Nephron progenitor cell (in vitro differentiated cells): Measurements from ENCODE around the gene COQ10B.
A peak's percentile ranks its signal among the peaks of the same experiment; 100 is the strongest.

Source experiments
- DNase-seq: peaks from one replicate; pipeline ENCODE4 v3.0.0; 2021
- H3K27ac Mint-ChIP-seq: 2 replicates; pipeline ENCODE4 v1.8.0; 2021; ENCODE audit warnings: mild to moderate bottlenecking, moderate library complexity, mixed read lengths
- H3K27me3 Mint-ChIP-seq: 2 replicates; pipeline ENCODE4 v1.8.0; 2021; ENCODE audit warnings: mild to moderate bottlenecking, low read depth, mixed read lengths; ENCODE audit not compliant: poor library complexity
- H3K36me3 Mint-ChIP-seq: 2 replicates; pipeline ENCODE4 v1.8.0; 2021; ENCODE audit warnings: low read depth, mixed read lengths
- H3K4me1 Mint-ChIP-seq: 2 replicates; pipeline ENCODE4 v1.8.0; 2021; ENCODE audit warnings: mixed read lengths
- H3K4me3 Mint-ChIP-seq: 2 replicates; pipeline ENCODE4 v1.8.0; 2021; ENCODE audit warnings: mild to moderate bottlenecking, moderate library complexity, mixed read lengths
- H3K9me3 Mint-ChIP-seq: 2 replicates; pipeline ENCODE4 v1.8.0; 2021; ENCODE audit warnings: mild to moderate bottlenecking, moderate library complexity, mixed read lengths
- CTCF ChIP-seq: fragments of 200-600 bp; sonication (generic); IDR thresholded peaks from 2 replicates; pipeline ENCODE4 v1.5.0; 2021; ENCODE audit warnings: antibody characterized with exemption

The COQ10B gene

GRCh38 chr2:197433780-197434438 is 19.4 kb upstream of the COQ10B start:
- peak overlapping the region; percentile 96 for H3K4me3 Mint-ChIP-seq
- no peak for TF ChIP-seq CTCF
- DNase-seq: no peak
- H3K9me3 Mint-ChIP-seq: no peaks in the 10 kb centered on the region
- peaks cover 22% of the 10 kb centered on the region for H3K36me3 Mint-ChIP-seq
- H3K27me3 Mint-ChIP-seq: no peaks in the 10 kb centered on the region
- H3K27ac Mint-ChIP-seq: peak overlapping the region; percentile 100
- peaks cover 53% of the 10 kb centered on the region for H3K4me1 Mint-ChIP-seq

- Mint-ChIP-seq H3K27me3 (no peaks in the 10 kb centered on the region), H3K27ac (peak within 1 kb of the TSS; percentile 100), H3K36me3 (peaks cover 13% of the 10 kb centered on the region), H3K9me3 (no peaks in the 10 kb centered on the region), H3K4me3 (peak within 1 kb of the TSS; percentile 96), H3K4me1 (peaks cover 50% of the 10 kb centered on the region)
- no peak for TF ChIP-seq CTCF
- DNase-seq: peak; percentile 97
Observed at GRCh38 chr2:197434541-197435513, 18.5 kb upstream of the COQ10B start, which contains the start of gene SF3B1. SF3B1 (minus strand) TSS chr2:197435028; CDS start chr2:197434999, 29 bp downstream.

- Mint-ChIP-seq H3K27me3 (peaks cover 1% of the 10 kb centered on the region), H3K9me3 (no peaks in the 10 kb centered on the region), H3K27ac (peak overlapping the region; percentile 100), H3K36me3 (peaks cover 7% of the 10 kb centered on the region), H3K4me1 (peaks cover 46% of the 10 kb centered on the region), H3K4me3 (peak overlapping the region; percentile 96)
- no peak for TF ChIP-seq CTCF
- DNase-seq: no peak
Observed at GRCh38 chr2:197435598-197436420, 17.5 kb upstream of the COQ10B start.

GRCh38 chr2:197437380-197437779 is 16.0 kb upstream of the COQ10B start:
- no peak for DNase-seq
- Mint-ChIP-seq H3K9me3 (no peaks in the 10 kb centered on the region), H3K27ac (no peak overlapping the region), H3K4me1 (peaks cover 30% of the 10 kb centered on the region), H3K36me3 (no peaks in the 10 kb centered on the region), H3K27me3 (peaks cover 10% of the 10 kb centered on the region), H3K4me3 (peak overlapping the region; percentile 8)
- TF ChIP-seq CTCF: no peak

GRCh38 chr2:197442857-197443256 is 10.5 kb upstream of the COQ10B start:
- Mint-ChIP-seq H3K27ac (no peak overlapping the region), H3K4me3 (no peak overlapping the region), H3K36me3 (no peaks in the 10 kb centered on the region), H3K27me3 (peaks cover 13% of the 10 kb centered on the region), H3K4me1 (peaks cover 8% of the 10 kb centered on the region), H3K9me3 (no peaks in the 10 kb centered on the region)
- no peak for DNase-seq
- TF ChIP-seq CTCF: no peak
